NCI-H524 (cell line): ENCODE measurements around the gene INPP1.
"Not testable (repeated sequence)": the region's sequence is repeated elsewhere in the genome, so short reads cannot be mapped to it uniquely, and the experiment has no call there.

ENCODE experiments used
- DNase-seq, 2 experiments: peaks; one replicate each; lab custom pipeline; 2025; lab: John Stamatoyannopoulos, UW

INPP1 gene

DNA sequence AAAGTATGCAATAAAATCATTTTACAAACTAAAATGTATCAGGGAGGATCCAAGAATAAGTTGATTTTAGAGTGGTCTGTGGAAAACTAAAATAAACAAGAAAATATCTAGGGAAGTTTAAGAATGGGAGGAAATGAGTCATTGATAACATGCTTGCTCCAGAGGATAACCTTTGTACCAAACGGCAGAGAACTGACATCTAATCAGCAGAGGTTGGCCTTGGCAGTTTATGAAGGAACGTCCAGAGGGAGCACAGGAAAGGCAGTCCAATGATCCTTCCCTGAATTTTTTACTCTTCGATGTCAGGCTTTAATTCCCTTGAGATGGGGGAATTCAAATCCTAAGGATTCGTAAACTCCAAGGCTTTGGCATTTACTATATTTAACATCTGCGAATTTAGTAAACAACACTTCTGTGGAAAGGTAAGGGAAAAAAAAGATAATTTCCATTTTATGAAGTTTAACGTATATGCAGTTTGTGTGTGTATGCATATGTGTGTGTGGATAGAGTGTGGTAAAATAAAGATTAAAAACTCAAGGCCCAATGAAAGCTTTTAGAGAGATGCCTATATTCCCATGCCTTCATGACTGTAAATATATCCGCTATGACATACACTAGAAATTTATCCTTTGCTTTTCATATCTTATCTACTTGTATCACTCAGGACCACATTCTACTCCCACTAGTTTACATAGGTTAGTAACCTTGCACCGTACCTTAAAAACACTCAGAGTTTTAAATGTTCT, 8.7 kb upstream of the INPP1 start:
- DNase-seq: no peak

- DNase-seq: no peak
These were observed 8.2 kb upstream of the INPP1 start for GRCh38 chr2:190335225-190335559.

DNA sequence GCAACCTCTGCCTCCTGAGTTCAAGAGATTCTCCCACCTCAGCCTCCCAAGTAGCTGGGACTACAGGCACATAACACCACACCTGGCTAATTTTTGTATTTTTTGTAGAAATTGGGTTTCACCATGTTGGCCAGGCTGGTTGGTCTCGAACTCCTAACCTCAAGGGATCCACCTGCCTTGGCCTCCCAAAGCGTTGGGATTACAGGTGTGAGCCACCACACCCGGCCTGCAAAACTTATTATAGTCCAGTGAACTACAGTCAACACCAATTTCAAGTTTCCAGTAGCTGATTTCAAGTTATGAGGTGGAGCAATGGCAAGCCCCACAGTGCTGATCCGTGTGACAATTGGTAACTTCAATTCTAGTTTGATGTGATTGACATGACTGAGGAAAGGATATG, 7.8 kb upstream of the INPP1 start:
- DNase-seq: not testable (repeated sequence)

- no peak for DNase-seq
These were observed 7.0 kb upstream of the INPP1 start for GRCh38 chr2:190336420-190336819.

DNA sequence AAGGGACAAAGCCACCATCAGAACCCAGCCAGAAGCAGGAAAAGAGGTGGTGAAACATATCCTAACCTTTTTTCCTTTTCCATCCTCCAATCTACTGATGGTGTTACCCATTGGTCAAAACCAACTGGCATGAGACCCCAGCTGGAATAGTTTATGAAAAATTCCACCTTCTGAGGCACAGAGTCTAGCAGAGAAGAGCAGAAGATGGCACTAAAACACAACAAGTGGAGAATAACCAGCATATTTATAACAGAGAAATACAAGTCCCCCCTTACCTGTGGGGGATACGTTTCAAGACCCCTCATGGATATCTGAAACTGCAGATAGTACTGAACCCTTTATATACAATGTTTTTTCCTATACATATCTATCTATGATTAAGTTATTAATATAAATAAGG, 4.9 kb upstream of the INPP1 start:
- no peak for DNase-seq

GRCh38 chr2:190339394-190339793, 4.0 kb upstream of the INPP1 start:
- no peak for DNase-seq

- peak in 1 of 2 experiments; percentile 19 for DNase-seq
These were observed 3.0 kb upstream of the INPP1 start for GRCh38 chr2:190340369-190340768.

DNA sequence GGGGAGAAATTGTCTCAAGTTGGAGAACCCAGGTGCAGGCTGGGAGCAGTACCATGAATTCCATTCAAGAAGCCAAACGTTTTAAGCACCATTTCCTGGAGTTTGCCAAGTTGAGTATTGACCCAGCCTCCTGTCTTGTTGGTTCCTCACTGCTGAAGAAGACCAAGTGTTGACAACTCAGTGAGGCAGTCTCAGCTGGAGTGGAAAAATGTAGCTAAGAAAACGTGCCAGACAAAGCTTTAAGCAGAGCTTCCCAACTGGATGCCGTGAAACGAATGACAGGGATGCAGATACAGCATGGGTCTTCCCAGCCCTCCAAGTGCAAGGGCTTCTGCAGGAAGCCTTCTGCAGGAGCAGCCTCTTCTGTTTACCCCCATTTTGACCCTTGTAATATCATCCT, 778 bp upstream of the INPP1 start:
- DNase-seq: no peak

- peak in 1 of 2 experiments; percentile 63 for DNase-seq
These were observed 277 bp upstream of the INPP1 start for GRCh38 chr2:190343089-190343535.

GRCh38 chr2:190344276-190344827, 963 bp downstream of the INPP1 start:
- DNase-seq: peak; percentile 17 to 41

DNA sequence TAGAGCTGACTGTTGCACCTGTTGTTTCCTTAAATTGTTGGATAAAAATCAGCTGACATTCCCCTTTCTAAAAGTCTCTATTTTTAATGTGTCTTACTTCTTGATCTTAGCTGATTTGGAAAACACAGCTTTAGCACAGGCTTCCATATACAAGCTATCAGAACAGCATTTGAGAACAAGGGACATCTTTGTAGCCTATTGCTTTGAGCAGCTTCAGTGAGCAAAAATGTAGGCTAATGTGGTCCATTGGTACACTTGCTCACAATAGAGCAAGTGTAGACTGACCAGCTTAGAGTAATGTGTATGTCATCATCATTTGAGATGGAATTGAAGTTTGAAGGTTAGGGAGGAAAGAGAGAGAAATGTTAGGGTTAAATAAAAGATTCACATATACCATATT, 7.0 kb downstream of the INPP1 start:
- DNase-seq: no peak

GRCh38 chr2:190351955-190352354, 8.6 kb downstream of the INPP1 start:
- no peak for DNase-seq

GRCh38 chr2:190352668-190353536, 9.5 kb downstream of the INPP1 start:
- no peak for DNase-seq

DNA sequence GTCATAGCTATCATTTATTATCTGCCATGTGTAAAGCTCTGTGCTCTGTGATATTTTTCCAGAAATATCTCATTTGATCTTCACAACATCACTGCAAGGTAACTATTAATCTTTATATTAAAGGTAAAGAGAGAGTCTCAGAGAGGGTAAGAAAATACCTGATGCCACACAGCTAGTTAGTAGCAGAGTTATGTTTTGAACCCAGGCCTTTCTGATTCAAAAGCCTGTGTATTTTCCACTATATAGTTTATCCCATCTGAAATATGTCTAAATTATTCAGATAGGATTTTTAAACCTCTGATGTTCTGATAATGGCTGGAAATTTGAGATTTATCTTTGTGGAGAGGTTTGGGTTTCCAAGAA, 10.1 kb downstream of the INPP1 start:
- no peak for DNase-seq

- DNase-seq: no peak
These were observed 10.8 kb downstream of the INPP1 start for GRCh38 chr2:190354003-190354690.

- no peak for DNase-seq
These were observed 12.7 kb downstream of the INPP1 start for GRCh38 chr2:190355968-190356644.

DNA sequence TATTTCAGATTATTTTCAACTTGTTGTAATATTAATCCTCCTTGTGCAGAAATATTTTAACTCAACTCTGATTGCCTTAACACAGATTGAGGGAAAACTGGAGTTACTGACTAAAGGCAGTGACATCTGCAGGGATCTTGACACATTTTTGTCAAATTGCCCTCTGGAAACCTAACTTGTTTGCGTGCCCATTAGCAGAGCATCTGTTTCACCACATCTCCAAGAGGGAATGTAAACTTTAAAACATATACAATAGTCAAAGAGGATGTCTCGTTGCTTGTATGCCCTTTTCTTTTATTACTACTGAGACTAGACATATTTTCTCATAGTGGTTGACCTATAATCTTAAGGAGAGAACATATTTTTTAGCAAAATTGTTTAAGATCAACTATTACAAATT, 14.2 kb downstream of the INPP1 start:
- no peak for DNase-seq

DNA sequence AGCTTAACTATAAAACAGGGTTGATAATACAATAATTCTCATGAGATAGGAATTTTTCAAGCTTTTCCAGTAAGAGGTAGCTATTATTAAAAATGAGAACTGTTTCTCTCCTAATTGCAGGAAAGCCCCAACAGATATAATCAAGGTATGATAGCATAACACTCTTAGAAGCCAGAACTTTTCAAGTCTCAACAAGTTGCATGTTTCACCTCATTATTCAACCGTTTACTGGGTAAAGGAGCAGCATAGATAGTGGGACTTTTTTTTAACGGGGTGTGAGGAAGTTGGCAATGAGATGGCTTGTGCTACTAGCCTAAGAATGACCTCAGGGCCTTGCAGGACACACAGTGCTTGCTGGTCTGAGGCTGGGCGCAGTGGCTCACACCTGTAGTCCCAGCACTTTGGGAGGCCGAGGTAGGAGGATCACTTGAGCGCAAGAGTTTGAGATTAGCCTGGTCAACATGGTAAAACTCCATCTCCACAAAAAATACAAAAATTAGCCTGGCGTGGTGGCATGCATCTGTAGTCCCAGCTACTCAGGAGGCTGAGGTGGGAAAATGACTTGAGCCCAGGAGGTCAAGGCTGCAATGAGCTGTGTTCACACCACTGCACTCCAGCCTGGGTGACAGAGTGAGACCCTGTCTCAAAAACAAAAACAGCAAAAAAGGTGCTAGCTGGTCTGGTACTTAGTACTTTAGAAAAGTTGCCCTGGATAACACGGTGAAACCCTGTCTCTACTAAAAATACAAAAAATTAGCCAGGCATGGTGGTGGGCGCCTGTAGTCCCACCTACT, 15.5 kb downstream of the INPP1 start:
- not testable (repeated sequence) for DNase-seq

- no peak for DNase-seq
These were observed 17.2 kb downstream of the INPP1 start for GRCh38 chr2:190360561-190360960.

GRCh38 chr2:190360965-190361364, 17.6 kb downstream of the INPP1 start:
- DNase-seq: no peak

DNA sequence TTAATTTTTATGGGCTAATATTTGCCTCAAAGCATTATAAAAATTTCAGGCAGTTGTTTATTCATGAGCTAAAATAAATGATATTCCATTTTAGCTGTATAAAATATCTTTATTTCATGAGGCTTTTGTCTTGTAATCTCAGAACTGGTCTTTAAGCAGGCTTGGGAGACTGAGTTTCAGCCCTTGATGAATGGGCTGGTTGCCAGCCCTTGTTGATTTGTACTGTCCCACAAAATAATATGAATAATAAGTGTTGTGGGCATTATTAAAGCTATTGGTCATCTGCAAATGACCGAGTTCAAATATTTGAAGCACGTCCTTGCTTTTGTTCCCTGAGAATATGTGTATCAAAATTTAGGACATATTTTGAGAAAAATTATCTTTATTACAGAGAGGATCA, 18.2 kb downstream of the INPP1 start:
- DNase-seq: no peak
